Uterus (tissue), 4 donors: ENCODE data around the gene TMEM181. TPM values are rescaled to one million over a fixed set of nuclear protein-coding genes. Genes with fewer than 3 reads are reported as not detected.

Source experiments
- microRNA-seq: library from miRNA; unstranded; fragments of <30 nt; microRNA quantifications from one replicate; pipeline ENCODE4, GENCODE V29; 2016; ENCODE audit warnings: borderline microRNAs expressed, borderline replicate concordance
- small RNA-seq: library from RNA; depleted of rRNA; stranded (forward); fragments of <200 nt; gene quantifications from one replicate; pipeline ENCODE3, GENCODE V24; 2016
- total RNA-seq, 4 donors: library from RNA; depleted of rRNA in 3 of 4; stranded (reverse); fragments of >200 nt in 3 of 4; gene quantifications; one replicate each; pipeline versions ENCODE4 v1.1.0 to v1.2.4, GENCODE V29; 2014 to 2023
- donor health status: DM: yes; HTN: yes; CAD: no.

TMEM181 gene
- total RNA-seq, 4 donors from 2014 or later: 17.6 to 36.6 (median 28.8) TPM

Small RNA genes within 50 kb of the gene (microRNA-seq; reads per million reads assigned to microRNA genes)
- not detected for gene MIR7161

Small RNA genes within 50 kb of the gene (small RNA-seq; reads per million reads assigned to genes)
- gene MIR7161: not detected

Other genes with a start within 250 kb of the TMEM181 start
- 100 to 1,000 TPM in 3 of 4 donors, 10 to 100 TPM in 1; 77.4 to 364 (median 129) TPM for gene TULP4, start 247.6 kb upstream of the TMEM181 start, total RNA-seq
- 100 to 1,000 TPM in 3 of 4 donors, 10 to 100 TPM in 1; 68.2 to 134 (median 114) TPM for gene DYNLT1, start 84.7 kb downstream of the TMEM181 start, total RNA-seq
- gene SYTL3, start 90.0 kb downstream of the TMEM181 start, total RNA-seq: 10 to 100 TPM in 1 of 4 donors, 1 to 10 TPM in 2, under 1 TPM in 1; 0.51 to 12.4 (median 3.3) TPM